ENCODE measurements around the gene EDNRA.

DNA sequence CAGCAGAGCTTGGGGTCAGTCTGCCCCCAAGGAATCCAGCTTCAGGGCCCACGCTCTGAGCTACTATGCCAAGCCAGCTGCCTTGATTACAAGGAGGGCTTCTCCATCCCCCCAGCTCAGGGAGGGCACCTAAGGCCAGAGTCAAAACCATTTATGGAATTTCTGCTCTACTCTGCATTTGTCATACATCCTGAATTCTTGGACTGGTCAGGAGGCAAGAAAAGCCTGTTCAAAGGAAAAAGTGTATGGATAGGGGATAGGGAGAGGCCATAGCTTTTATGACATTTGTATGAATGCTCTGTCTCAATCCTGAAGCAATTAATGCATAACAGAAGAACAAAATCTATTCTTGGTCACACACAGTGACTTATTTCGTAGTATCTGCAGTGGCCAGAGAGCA lies 32.2 kb downstream of the EDNRA start:
- TF ChIP-seq, protein P1, sequence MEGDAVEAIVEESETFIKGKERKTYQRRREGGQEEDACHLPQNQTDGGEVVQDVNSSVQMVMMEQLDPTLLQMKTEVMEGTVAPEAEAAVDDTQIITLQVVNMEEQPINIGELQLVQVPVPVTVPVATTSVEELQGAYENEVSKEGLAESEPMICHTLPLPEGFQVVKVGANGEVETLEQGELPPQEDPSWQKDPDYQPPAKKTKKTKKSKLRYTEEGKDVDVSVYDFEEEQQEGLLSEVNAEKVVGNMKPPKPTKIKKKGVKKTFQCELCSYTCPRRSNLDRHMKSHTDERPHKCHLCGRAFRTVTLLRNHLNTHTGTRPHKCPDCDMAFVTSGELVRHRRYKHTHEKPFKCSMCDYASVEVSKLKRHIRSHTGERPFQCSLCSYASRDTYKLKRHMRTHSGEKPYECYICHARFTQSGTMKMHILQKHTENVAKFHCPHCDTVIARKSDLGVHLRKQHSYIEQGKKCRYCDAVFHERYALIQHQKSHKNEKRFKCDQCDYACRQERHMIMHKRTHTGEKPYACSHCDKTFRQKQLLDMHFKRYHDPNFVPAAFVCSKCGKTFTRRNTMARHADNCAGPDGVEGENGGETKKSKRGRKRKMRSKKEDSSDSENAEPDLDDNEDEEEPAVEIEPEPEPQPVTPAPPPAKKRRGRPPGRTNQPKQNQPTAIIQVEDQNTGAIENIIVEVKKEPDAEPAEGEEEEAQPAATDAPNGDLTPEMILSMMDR (conservative IDR thresholded peaks at IDR 0.05; ENCODE audit: low read length): no peak
- no peak for TF ChIP-seq EZH2phosphoT487 (IDR thresholded peaks at IDR 0.05; ENCODE audit: borderline replicate concordance)

Data from Loucy (cell line).